Neuronal stem cell (in vitro differentiated cells): ENCODE measurements around the gene CEACAM16.

Experiments used
- DNase-seq: peaks from one replicate; pipeline ENCODE4 v3.0.0-alpha.2; 2013; ENCODE audit warnings: low spot score
- H2AFZ ChIP-seq: one replicate; pipeline ENCODE4 v1.6.1; 2013; ENCODE audit warnings: mild to moderate bottlenecking, low read length, inconsistent platforms
- H2AK5ac ChIP-seq: 2 replicates; pipeline ENCODE4 v1.6.1; 2013; ENCODE audit warnings: low read depth, mild to moderate bottlenecking, inconsistent platforms, low read length, moderate library complexity, mixed read lengths
- H2BK120ac ChIP-seq: 2 replicates; pipeline ENCODE4 v1.6.1; 2013; ENCODE audit warnings: low read depth, mild to moderate bottlenecking, inconsistent platforms, low read length, moderate library complexity, mixed read lengths
- H2BK12ac ChIP-seq: one replicate; pipeline ENCODE4 v1.6.1; 2013; ENCODE audit warnings: low read length, inconsistent platforms
- H2BK15ac ChIP-seq: 2 replicates; pipeline ENCODE4 v1.6.1; 2013; ENCODE audit warnings: mild to moderate bottlenecking, low read length, inconsistent platforms, mixed read lengths
- H2BK5ac ChIP-seq: one replicate; pipeline ENCODE4 v1.6.1; 2013; ENCODE audit warnings: inconsistent platforms, mild to moderate bottlenecking, low read length, moderate library complexity
- H3K14ac ChIP-seq: one replicate; pipeline ENCODE4 v1.6.1; 2013; ENCODE audit warnings: low read length, inconsistent platforms
- H3K18ac ChIP-seq: 2 replicates; pipeline ENCODE4 v1.6.1; 2013; ENCODE audit warnings: low read length, inconsistent platforms
- H3K23ac ChIP-seq: 2 replicates; pipeline ENCODE4 v1.6.1; 2013; ENCODE audit warnings: low read depth, mild to moderate bottlenecking, mixed read lengths, low read length, inconsistent platforms; ENCODE audit not compliant: poor library complexity
- H3K27ac ChIP-seq: replicated peaks from 3 replicates; pipeline ENCODE4 v1.5.1; 2013; ENCODE audit warnings: low read length, inconsistent platforms
- H3K27me3 ChIP-seq, 3 experiments: 2 replicates each; pipeline ENCODE4 v1.6.1; 2013; ENCODE audit warnings: low read length in 3 of 3, mild to moderate bottlenecking in 2 of 3, inconsistent platforms in 1 of 3, low read depth in 1 of 3, mixed read lengths in 1 of 3, moderate library complexity in 1 of 3; ENCODE audit not compliant: control insufficient read depth in 3 of 3, insufficient read depth in 3 of 3
- H3K36me3 ChIP-seq, 2 donors: replicated peaks in 1 of 2; 2 replicates each; pipeline ENCODE4 v1.6.1; 2013; ENCODE audit warnings: low read length in 2 of 2; ENCODE audit not compliant: control insufficient read depth in 2 of 2, insufficient read depth in 2 of 2
- H3K4ac ChIP-seq: 2 replicates; pipeline ENCODE4 v1.6.1; 2013; ENCODE audit warnings: inconsistent platforms, mild to moderate bottlenecking, low read length, moderate library complexity
- H3K4me1 ChIP-seq, 2 donors: 1 replicate in 1 of 2; 2 replicates in 1 of 2; pipeline ENCODE4 v1.6.1; 2013; ENCODE audit warnings: low read length in 2 of 2, low read depth in 1 of 2; ENCODE audit not compliant: control insufficient read depth in 2 of 2, insufficient read depth in 1 of 2
- H3K4me2 ChIP-seq: one replicate; pipeline ENCODE4 v1.6.1; 2013; ENCODE audit warnings: mild to moderate bottlenecking, low read length, inconsistent platforms; ENCODE audit not compliant: insufficient read depth, poor library complexity, severe bottlenecking
- H3K4me3 ChIP-seq, 2 donors: 2 replicates each; pipeline ENCODE4 v1.5.1; 2013; ENCODE audit warnings: low read length in 2 of 2, mild to moderate bottlenecking in 2 of 2, inconsistent platforms in 1 of 2, moderate library complexity in 1 of 2
- H3K79me1 ChIP-seq: one replicate; pipeline ENCODE4 v1.6.1; 2013; ENCODE audit warnings: low read depth, mild to moderate bottlenecking, inconsistent platforms, low read length, moderate library complexity
- H3K9ac ChIP-seq: one replicate; pipeline ENCODE4 v1.6.1; 2013; ENCODE audit warnings: mild to moderate bottlenecking, low read depth, low read length, inconsistent platforms; ENCODE audit not compliant: poor library complexity
- H3K9me3 ChIP-seq, 2 donors: replicated peaks in 1 of 2; 2 replicates each; pipeline versions ENCODE3 to v1.6.1; 2013; ENCODE audit warnings: low read length in 2 of 2, mild to moderate bottlenecking in 2 of 2, inconsistent platforms in 1 of 2, low read depth in 1 of 2, mixed read lengths in 1 of 2, moderate library complexity in 1 of 2; ENCODE audit not compliant: control insufficient read depth in 2 of 2, insufficient read depth in 1 of 2
- H4K8ac ChIP-seq: one replicate; pipeline ENCODE4 v1.6.1; 2013; ENCODE audit warnings: low read depth, mild to moderate bottlenecking, inconsistent platforms, low read length, moderate library complexity
- H4K91ac ChIP-seq: one replicate; pipeline ENCODE4 v1.6.1; 2013; ENCODE audit warnings: low read length, low read depth, mild to moderate bottlenecking, inconsistent platforms; ENCODE audit not compliant: poor library complexity
- WGBS, 2 donors: extraction: QIAGEN DNeasy Blood & Tissue Kit; methylation state at CpG; one replicate each; pipeline ENCODE4 v1.1.7; 2013; ENCODE audit warnings: missing lambda C conversion rate in 2 of 2, mixed read lengths in 1 of 2; ENCODE audit not compliant: insufficient read length in 2 of 2, insufficient replicate concordance in 1 of 2; ENCODE audit errors: extremely low coverage in 2 of 2; 5-methylcytosine and 5-hydroxymethylcytosine counted together

The CEACAM16 gene

GRCh38 chr19:44704982-44705381 is 6.0 kb downstream of the CEACAM16 start:
- H3K79me1 ChIP-seq = no peaks in the 10 kb centered on the region
- no peak overlapping the region for H2AK5ac ChIP-seq
- no peak overlapping the region for H3K4ac ChIP-seq
- H3K9me3 ChIP-seq = no peaks in the 10 kb centered on the region
- no peak overlapping the region for H2BK12ac ChIP-seq
- DNase-seq = no peak
- H3K36me3 ChIP-seq = no peaks in the 10 kb centered on the region
- H2BK5ac ChIP-seq = no peak overlapping the region
- no peak overlapping the region for H3K9ac ChIP-seq
- no peak overlapping the region for H2BK120ac ChIP-seq
- no peak overlapping the region for H3K27ac ChIP-seq
- no peak overlapping the region for H3K23ac ChIP-seq
- no peaks in the 10 kb centered on the region for H3K4me1 ChIP-seq
- H3K14ac ChIP-seq = no peak overlapping the region
- no peak overlapping the region for H3K4me3 ChIP-seq
- no peak overlapping the region for H4K91ac ChIP-seq
- H3K4me2 ChIP-seq = no peak overlapping the region
- H2BK15ac ChIP-seq = no peak overlapping the region
- no peak overlapping the region for H2AFZ ChIP-seq
- H3K27me3 ChIP-seq = peaks cover 0 to 6% (median 0%) of the 10 kb centered on the region in 3 experiments
- no peak overlapping the region for H3K18ac ChIP-seq
- WGBS, 2 donors = no CpG with 5 or more reads among the region's 1 CpG
- H4K8ac ChIP-seq = no peak overlapping the region

GRCh38 chr19:44705502-44706010 is 6.6 kb downstream of the CEACAM16 start:
- Histone ChIP-seq H2BK12ac (no peak overlapping the region), H3K36me3 (no peaks in the 10 kb centered on the region), H4K8ac (no peak overlapping the region), H3K27me3 (peaks cover 0 to 6% (median 0%) of the 10 kb centered on the region in 3 experiments), H3K4me1 (no peaks in the 10 kb centered on the region), H3K4me2 (no peak overlapping the region), H3K4me3 (peak overlapping the region in 1 of 2 donors; percentile 35), H2AFZ (no peak overlapping the region), H3K14ac (no peak overlapping the region), H2BK5ac (no peak overlapping the region), H4K91ac (no peak overlapping the region), H3K4ac (no peak overlapping the region), H3K18ac (no peak overlapping the region), H3K79me1 (no peaks in the 10 kb centered on the region), H3K23ac (no peak overlapping the region), H2BK120ac (no peak overlapping the region), H2BK15ac (no peak overlapping the region), H3K27ac (no peak overlapping the region), H2AK5ac (no peak overlapping the region), H3K9me3 (no peaks in the 10 kb centered on the region), H3K9ac (peak overlapping the region; percentile 52)
- no peak for DNase-seq
- no CpG with 5 or more reads among the region's 12 CpGs for WGBS, 2 donors

GRCh38 chr19:44706506-44707236 is 7.7 kb downstream of the CEACAM16 start:
- H3K4ac ChIP-seq = no peak overlapping the region
- DNase-seq = no peak
- no peak overlapping the region for H3K14ac ChIP-seq
- H3K9me3 ChIP-seq = no peaks in the 10 kb centered on the region
- H3K4me2 ChIP-seq = no peak overlapping the region
- H3K4me3 ChIP-seq = no peak overlapping the region
- no peak overlapping the region for H2AFZ ChIP-seq
- H2BK120ac ChIP-seq = no peak overlapping the region
- no peak overlapping the region for H2AK5ac ChIP-seq
- peak overlapping the region; percentile 12 for H2BK12ac ChIP-seq
- H3K4me1 ChIP-seq = no peaks in the 10 kb centered on the region
- no peak overlapping the region for H2BK15ac ChIP-seq
- H4K91ac ChIP-seq = no peak overlapping the region
- no peaks in the 10 kb centered on the region for H3K36me3 ChIP-seq
- no peak overlapping the region for H3K23ac ChIP-seq
- H3K9ac ChIP-seq = no peak overlapping the region
- H4K8ac ChIP-seq = no peak overlapping the region
- WGBS, 2 donors = no CpG with 5 or more reads among the region's 6 CpGs
- H3K18ac ChIP-seq = no peak overlapping the region
- H3K27me3 ChIP-seq = peaks cover 0 to 6% (median 0%) of the 10 kb centered on the region in 3 experiments
- no peaks in the 10 kb centered on the region for H3K79me1 ChIP-seq
- no peak overlapping the region for H3K27ac ChIP-seq
- no peak overlapping the region for H2BK5ac ChIP-seq

- Histone ChIP-seq H3K23ac (peak overlapping the region; percentile 76), H3K36me3 (no peaks in the 10 kb centered on the region), H3K4ac (peak overlapping the region; percentile 18), H3K4me1 (no peaks in the 10 kb centered on the region), H3K27ac (no peak overlapping the region), H2BK15ac (no peak overlapping the region), H2BK5ac (peak overlapping the region; percentile 49), H2AFZ (no peak overlapping the region), H3K9me3 (no peaks in the 10 kb centered on the region), H3K79me1 (no peaks in the 10 kb centered on the region), H2BK120ac (no peak overlapping the region), H3K4me3 (peak overlapping the region in 1 of 2 donors; percentile 43), H4K8ac (no peak overlapping the region), H3K27me3 (peaks cover 0 to 3% (median 0%) of the 10 kb centered on the region in 3 experiments), H2AK5ac (no peak overlapping the region), H3K4me2 (no peak overlapping the region), H3K14ac (peak overlapping the region; percentile 27), H3K18ac (peak overlapping the region; percentile 25), H4K91ac (peak overlapping the region; percentile 22), H3K9ac (no peak overlapping the region), H2BK12ac (peak overlapping the region; percentile 86)
- WGBS, 2 donors = no CpG with 5 or more reads among the region's 20 CpGs
- no peak for DNase-seq
These were observed 8.8 kb downstream of the CEACAM16 start for GRCh38 chr19:44707794-44708193.
